BJ (cell line): Measurements from ENCODE around the gene DBI. TPM values are rescaled to one million over a fixed set of nuclear protein-coding genes. Genes with fewer than 3 reads are reported as not detected.

Source experiments
- CTCF ChIA-PET: fragments of 350-600 bp; formaldehyde crosslinking; extraction: SDS; loops from one replicate; lab custom pipeline; 2021; ENCODE audit warnings: antibody characterized with exemption, inconsistent platforms; lab: Yijun Ruan, JAX
- POLR2A ChIA-PET: fragments of 300-600 bp; sonication (Branson Sonifier 250); formaldehyde crosslinking; extraction: SDS; loops from one replicate; lab custom pipeline; 2021; ENCODE audit warnings: antibody characterized with exemption; lab: Charles Lee
- DNase-seq: peaks from one replicate; pipeline ENCODE4 v3.0.0-alpha.2; 2011; ENCODE audit warnings: low read depth
- H3K27me3 ChIP-seq: 2 replicates; pipeline ENCODE4 v1.6.0; 2011; ENCODE audit warnings: low read length; ENCODE audit not compliant: control insufficient read depth, insufficient read depth
- H3K36me3 ChIP-seq: 2 replicates; pipeline ENCODE4 v1.5.1; 2011; ENCODE audit warnings: low read length; ENCODE audit not compliant: control insufficient read depth, insufficient read depth
- H3K4me3 ChIP-seq: 2 replicates; pipeline ENCODE4 v1.5.1; 2011; ENCODE audit warnings: low read depth, mild to moderate bottlenecking, control low read depth, low read length
- CTCF ChIP-seq: IDR thresholded peaks from 2 replicates; pipeline ENCODE4 v1.5.1; 2011; ENCODE audit warnings: low read depth, mild to moderate bottlenecking, control low read depth, inconsistent platforms, low read length, moderate library complexity; ENCODE audit not compliant: insufficient read depth
- polyA minus RNA-seq: library from RNA; depleted of rRNA, polyadenylated mRNA; stranded (reverse); fragments of >200 nt; gene quantifications from 2 replicates; pipeline ENCODE4 v1.2.3, GENCODE V29; 2011; rRNA and poly(A)+ RNA removed
- polyA plus RNA-seq: library from polyadenylated mRNA; depleted of rRNA; stranded (reverse); fragments of >200 nt; gene quantifications from 2 replicates; pipeline ENCODE4 v1.2.3, GENCODE V29; 2011; rRNA removed

The DBI gene
- polyA plus RNA-seq (104 and 167 TPM in 2 replicates), polyA minus RNA-seq (29.6 and 44.3 TPM in 2 replicates)

DNA sequence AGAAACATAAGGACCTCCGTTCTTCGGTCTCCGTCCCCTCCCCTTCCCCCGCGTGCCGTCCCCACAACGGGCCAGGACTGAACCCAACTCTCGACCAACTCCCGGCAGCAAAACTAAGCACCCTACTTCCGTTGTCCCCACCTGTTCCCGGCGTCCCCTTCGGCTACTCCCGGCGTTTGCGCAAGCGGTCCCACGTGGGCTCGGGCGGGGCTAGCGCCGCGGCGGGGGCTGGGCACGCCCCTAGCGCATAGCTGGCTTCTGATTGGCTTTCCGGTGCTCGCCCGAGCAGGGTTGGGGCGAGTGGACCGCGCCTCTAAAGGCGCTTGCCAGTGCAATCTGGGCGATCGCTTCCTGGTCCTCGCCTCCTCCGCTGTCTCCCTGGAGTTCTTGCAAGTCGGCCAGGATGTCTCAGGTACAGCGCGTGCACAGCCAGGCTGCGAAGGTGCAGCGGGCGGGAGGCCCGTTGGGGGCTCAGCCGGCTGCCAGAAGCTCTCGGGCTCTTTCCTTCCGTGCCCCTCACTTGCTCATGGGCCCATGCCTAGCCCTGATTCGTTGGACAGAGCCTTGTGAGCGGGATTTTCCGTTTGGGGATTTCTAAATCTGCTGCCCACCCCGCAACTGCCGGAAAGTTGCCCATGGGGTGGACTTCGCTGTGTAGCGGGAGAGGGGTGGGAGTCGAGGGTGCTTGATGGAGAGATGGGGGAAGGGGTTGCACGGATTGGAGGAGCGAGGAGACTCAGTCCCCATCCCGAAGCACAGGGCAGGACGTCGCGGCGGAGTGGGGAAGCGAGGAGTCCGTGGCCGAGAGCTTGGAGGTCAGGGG, at the start of gene DBI, which contains the start of gene C2orf76:
Gene DBI (plus strand): TSS at position 329 of the 823 bp plus-strand sequence. CDS start 75 bp downstream, at position 404.
Gene C2orf76 (minus strand): TSS at position 186 of the 823 bp plus-strand sequence. CDS start 26,875 bp downstream, outside the sequence.
- CTCF ChIA-PET: interaction anchor here (0.5 to 2.0 kb wide), 3 partner anchors 11 to 65 kb away, joined by 3 to 4 read pairs (median 3); partner anchors contain the start of gene TMEM37
- no peak for TF ChIP-seq CTCF
- DNase-seq: peak; percentile 76
- Histone ChIP-seq H3K27me3 (no peaks in the 10 kb centered on the region), H3K4me3 (peak within 1 kb of the TSS; percentile 88), H3K36me3 (peaks cover 8% of the 10 kb centered on the region)
- POLR2A ChIA-PET: no interaction called here

GRCh38 chr2:119317554-119317953, 49.2 kb upstream of the DBI start:
- no peak for TF ChIP-seq CTCF

GRCh38 chr2:119319593-119319992, 47.2 kb upstream of the DBI start:
- Histone ChIP-seq H3K36me3 (no peaks in the 10 kb centered on the region), H3K4me3 (no peak overlapping the region), H3K27me3 (no peaks in the 10 kb centered on the region)
- no peak for DNase-seq
- POLR2A ChIA-PET: no interaction called here
- TF ChIP-seq CTCF: no peak
- CTCF ChIA-PET: no interaction called here

More at GRCh38 chr2:119317554-119317953, 49.2 kb upstream of the DBI start:
- Histone ChIP-seq H3K27me3 (no peaks in the 10 kb centered on the region), H3K36me3 (no peaks in the 10 kb centered on the region), H3K4me3 (no peak overlapping the region)
- ChIA-PET POLR2A (no interaction called here), CTCF (no interaction called here)
- no peak for DNase-seq

- ChIA-PET POLR2A (no interaction called here), CTCF (no interaction called here)
- no peaks in the 10 kb centered on the region for H3K36me3 ChIP-seq
- TF ChIP-seq CTCF: no peak
- no peak for DNase-seq
- H3K27me3 ChIP-seq: no peaks in the 10 kb centered on the region
- no peak overlapping the region for H3K4me3 ChIP-seq
Observed at GRCh38 chr2:119323459-119323858, 43.3 kb upstream of the DBI start.

- H3K27me3 ChIP-seq: no peaks in the 10 kb centered on the region
- DNase-seq: no peak
- ChIA-PET POLR2A (no interaction called here), CTCF (interaction anchor here (1.0 kb wide), 1 partner anchor 20 kb away, joined by 3 read pairs; no protein-coding TSS in a partner anchor)
- TF ChIP-seq CTCF: no peak
- no peaks in the 10 kb centered on the region for H3K36me3 ChIP-seq
- no peak overlapping the region for H3K4me3 ChIP-seq
Observed at GRCh38 chr2:119324685-119325270, 42.0 kb upstream of the DBI start.
